Embryonic facial prominence (tissue), 1 donor: Measurements from ENCODE around the gene MYO1F.
"Not testable (repeated sequence)": the region's sequence is repeated elsewhere in the genome, so short reads cannot be mapped to it uniquely, and the experiment has no call there.

Experiments
- DNase-seq: peaks from one replicate; pipeline ENCODE4 v3.0.0-alpha.2; 2016; ENCODE audit errors: extremely low spot score

MYO1F gene

GRCh38 chr19:8600064-8600463, 22.8 kb upstream of the MYO1F start:
- no peak for DNase-seq

- no peak for DNase-seq
These were observed 18.9 kb upstream of the MYO1F start for GRCh38 chr19:8596168-8596567.

GRCh38 chr19:8595651-8596050, 18.4 kb upstream of the MYO1F start:
- no peak for DNase-seq

GRCh38 chr19:8593931-8594330, 16.7 kb upstream of the MYO1F start:
- no peak for DNase-seq

- peak; percentile 94 for DNase-seq
These were observed 15.2 kb upstream of the MYO1F start for GRCh38 chr19:8592231-8593009.

- DNase-seq = no peak
These were observed 12.0 kb upstream of the MYO1F start for GRCh38 chr19:8589177-8589714.

GRCh38 chr19:8585894-8586750, 8.9 kb upstream of the MYO1F start:
- no peak for DNase-seq

GRCh38 chr19:8584965-8585893, 8.0 kb upstream of the MYO1F start:
- DNase-seq = no peak

- peak; percentile 26 for DNase-seq
These were observed 3.6 kb upstream of the MYO1F start for GRCh38 chr19:8580710-8581281.

- no peak for DNase-seq
These were observed 1.5 kb upstream of the MYO1F start for GRCh38 chr19:8578642-8579265.

- no peak for DNase-seq
These were observed 499 bp upstream of the MYO1F start for GRCh38 chr19:8577741-8578140.

GRCh38 chr19:8576273-8576993, 809 bp downstream of the MYO1F start:
- DNase-seq = no peak

GRCh38 chr19:8575467-8575997, 1.7 kb downstream of the MYO1F start:
- DNase-seq = no peak

GRCh38 chr19:8574619-8574922, 2.7 kb downstream of the MYO1F start:
- not testable (repeated sequence) for DNase-seq

GRCh38 chr19:8573316-8573715, 3.9 kb downstream of the MYO1F start:
- no peak for DNase-seq

GRCh38 chr19:8571006-8571411, 6.2 kb downstream of the MYO1F start:
- DNase-seq = no peak

GRCh38 chr19:8569066-8569771, 8.0 kb downstream of the MYO1F start:
- no peak for DNase-seq

GRCh38 chr19:8567522-8568172, 9.6 kb downstream of the MYO1F start:
- no peak for DNase-seq

GRCh38 chr19:8566855-8567254, 10.4 kb downstream of the MYO1F start:
- DNase-seq = no peak
